ENCODE results near the gene PLCD3.
A peak's percentile ranks its signal among the peaks of the same experiment; 100 is the strongest.

The PLCD3 gene

DNA sequence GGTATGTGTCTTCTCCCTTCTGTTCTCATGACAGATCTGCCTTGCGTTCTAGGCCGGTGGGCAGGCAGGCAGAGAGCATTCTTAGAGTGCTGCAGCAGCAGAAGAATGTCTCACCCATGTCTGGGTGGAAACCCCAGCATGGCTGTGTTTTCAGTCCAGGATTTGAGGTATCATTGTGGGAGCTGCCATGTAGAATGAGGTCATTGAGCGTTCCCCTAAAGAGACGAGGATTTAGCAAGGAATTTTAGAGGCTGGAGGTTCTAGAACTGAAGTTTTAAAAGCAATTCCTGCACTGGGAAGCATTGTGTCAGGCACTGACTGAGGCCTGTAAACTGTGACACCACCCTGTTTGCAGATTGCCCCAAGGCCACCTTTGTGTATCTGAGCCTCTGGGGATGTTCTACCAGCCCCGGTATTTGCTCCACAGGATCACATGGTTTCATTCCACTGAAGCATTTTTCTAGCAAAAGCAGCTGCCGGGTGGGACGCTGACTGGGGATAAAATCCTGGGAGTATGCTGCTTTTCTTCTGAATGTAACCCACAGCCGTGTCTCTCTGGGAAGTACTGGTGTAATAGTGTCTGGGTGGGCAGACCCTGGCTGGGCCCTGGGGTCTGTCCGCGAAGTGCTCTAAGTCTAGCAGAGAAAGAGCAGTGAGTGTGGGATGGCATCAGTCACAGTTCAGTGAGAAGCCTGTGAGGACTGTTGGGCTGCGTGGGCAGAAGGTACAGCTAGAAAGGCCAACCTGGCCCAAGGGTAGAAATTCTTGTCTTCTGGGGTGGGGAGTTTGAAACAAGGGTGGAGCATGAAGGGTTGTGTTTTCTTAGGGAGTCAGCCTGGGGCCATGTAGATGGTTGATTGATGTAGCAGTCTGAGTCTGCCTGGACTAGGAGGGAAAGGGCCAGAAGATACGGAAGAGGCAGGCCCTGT, 30.2 kb downstream of the PLCD3 start:
- Mint-ChIP-seq H3K9me3 (no peaks in the 10 kb centered on the region), H3K4me3 (no peak overlapping the region), H3K4me1 (peaks cover 12% of the 10 kb centered on the region), H3K27me3 (ENCODE audit: low read depth, poor library complexity) (no peaks in the 10 kb centered on the region), H3K27ac (peak overlapping the region; percentile 90), H3K36me3 (ENCODE audit: low read depth) (peaks cover 48% of the 10 kb centered on the region)
- TF ChIP-seq, protein P1, sequence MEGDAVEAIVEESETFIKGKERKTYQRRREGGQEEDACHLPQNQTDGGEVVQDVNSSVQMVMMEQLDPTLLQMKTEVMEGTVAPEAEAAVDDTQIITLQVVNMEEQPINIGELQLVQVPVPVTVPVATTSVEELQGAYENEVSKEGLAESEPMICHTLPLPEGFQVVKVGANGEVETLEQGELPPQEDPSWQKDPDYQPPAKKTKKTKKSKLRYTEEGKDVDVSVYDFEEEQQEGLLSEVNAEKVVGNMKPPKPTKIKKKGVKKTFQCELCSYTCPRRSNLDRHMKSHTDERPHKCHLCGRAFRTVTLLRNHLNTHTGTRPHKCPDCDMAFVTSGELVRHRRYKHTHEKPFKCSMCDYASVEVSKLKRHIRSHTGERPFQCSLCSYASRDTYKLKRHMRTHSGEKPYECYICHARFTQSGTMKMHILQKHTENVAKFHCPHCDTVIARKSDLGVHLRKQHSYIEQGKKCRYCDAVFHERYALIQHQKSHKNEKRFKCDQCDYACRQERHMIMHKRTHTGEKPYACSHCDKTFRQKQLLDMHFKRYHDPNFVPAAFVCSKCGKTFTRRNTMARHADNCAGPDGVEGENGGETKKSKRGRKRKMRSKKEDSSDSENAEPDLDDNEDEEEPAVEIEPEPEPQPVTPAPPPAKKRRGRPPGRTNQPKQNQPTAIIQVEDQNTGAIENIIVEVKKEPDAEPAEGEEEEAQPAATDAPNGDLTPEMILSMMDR (IDR thresholded peaks at IDR 0.05): no peak
- DNase-seq: no peak

- peaks cover 12% of the 10 kb centered on the region for H3K4me1 Mint-ChIP-seq
- peak overlapping the region; percentile 90 for H3K27ac Mint-ChIP-seq
- H3K4me3 Mint-ChIP-seq: no peak overlapping the region
- no peak for DNase-seq
- H3K27me3 Mint-ChIP-seq (ENCODE audit: low read depth, poor library complexity): no peaks in the 10 kb centered on the region
- TF ChIP-seq, protein P1 (IDR thresholded peaks at IDR 0.05): no peak
- no peaks in the 10 kb centered on the region for H3K9me3 Mint-ChIP-seq
- H3K36me3 Mint-ChIP-seq (ENCODE audit: low read depth): peaks cover 45% of the 10 kb centered on the region
These were observed 30.8 kb downstream of the PLCD3 start for GRCh38 chr17:45101546-45101882.

GRCh38 chr17:45098869-45099616, 33.3 kb downstream of the PLCD3 start:
- Mint-ChIP-seq H3K4me1 (peaks cover 12% of the 10 kb centered on the region), H3K36me3 (ENCODE audit: low read depth) (peaks cover 59% of the 10 kb centered on the region), H3K9me3 (no peaks in the 10 kb centered on the region), H3K27me3 (ENCODE audit: low read depth, poor library complexity) (no peaks in the 10 kb centered on the region), H3K4me3 (no peak overlapping the region), H3K27ac (peak overlapping the region; percentile 86)
- DNase-seq: peak; percentile 93
- TF ChIP-seq, protein P1 (IDR thresholded peaks at IDR 0.05): peak; percentile 84

GRCh38 chr17:45098081-45098868, 34.0 kb downstream of the PLCD3 start:
- Mint-ChIP-seq H3K27ac (peak overlapping the region; percentile 73), H3K4me3 (no peak overlapping the region), H3K9me3 (no peaks in the 10 kb centered on the region), H3K4me1 (peaks cover 12% of the 10 kb centered on the region), H3K36me3 (ENCODE audit: low read depth) (peaks cover 61% of the 10 kb centered on the region), H3K27me3 (ENCODE audit: low read depth, poor library complexity) (no peaks in the 10 kb centered on the region)
- no peak for DNase-seq
- TF ChIP-seq, protein P1 (IDR thresholded peaks at IDR 0.05): no peak

DNA sequence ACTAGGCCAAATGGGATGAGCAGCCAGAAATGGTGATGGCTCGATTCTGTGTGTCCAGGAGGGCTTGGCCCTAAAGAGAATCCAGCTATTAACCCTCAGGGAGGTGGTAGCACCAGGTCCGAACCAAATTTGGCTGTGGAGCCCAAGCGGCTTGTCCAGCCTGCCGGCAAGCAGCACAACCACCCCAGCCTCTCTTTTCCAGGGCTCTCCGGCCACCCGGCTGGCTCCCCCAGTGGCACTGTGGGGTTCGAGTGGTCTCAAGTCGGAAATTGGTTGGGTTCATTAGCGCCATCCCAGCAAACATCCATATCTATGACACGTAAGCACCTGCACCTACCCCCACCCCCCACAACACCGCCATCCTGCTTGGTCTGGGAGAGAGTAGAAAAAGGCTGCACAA, 35.4 kb downstream of the PLCD3 start:
- H3K9me3 Mint-ChIP-seq: no peaks in the 10 kb centered on the region
- DNase-seq: no peak
- peaks cover 4% of the 10 kb centered on the region for H3K4me1 Mint-ChIP-seq
- peaks cover 2% of the 10 kb centered on the region for H3K27me3 Mint-ChIP-seq (ENCODE audit: low read depth, poor library complexity)
- TF ChIP-seq, protein P1 (IDR thresholded peaks at IDR 0.05): no peak
- no peak overlapping the region for H3K27ac Mint-ChIP-seq
- peaks cover 61% of the 10 kb centered on the region for H3K36me3 Mint-ChIP-seq (ENCODE audit: low read depth)
- no peak overlapping the region for H3K4me3 Mint-ChIP-seq

All from nephron progenitor cell (in vitro differentiated cells).